Hepatocyte (in vitro differentiated cells): ENCODE data around the gene LHFPL2.

ENCODE experiments used
- CTCF ChIP-seq: fragments of 200-600 bp; sonication (generic); IDR thresholded peaks from 2 replicates; pipeline ENCODE4 v1.5.1; 2016; ENCODE audit warnings: antibody characterized with exemption, mild to moderate bottlenecking; ENCODE audit not compliant: poor library complexity
- EZH2 ChIP-seq: fragments of 200-600 bp; sonication (generic); IDR thresholded peaks from 2 replicates; pipeline ENCODE4 v1.6.1; 2016; ENCODE audit warnings: antibody characterized with exemption, mild to moderate bottlenecking, borderline replicate concordance

DNA sequence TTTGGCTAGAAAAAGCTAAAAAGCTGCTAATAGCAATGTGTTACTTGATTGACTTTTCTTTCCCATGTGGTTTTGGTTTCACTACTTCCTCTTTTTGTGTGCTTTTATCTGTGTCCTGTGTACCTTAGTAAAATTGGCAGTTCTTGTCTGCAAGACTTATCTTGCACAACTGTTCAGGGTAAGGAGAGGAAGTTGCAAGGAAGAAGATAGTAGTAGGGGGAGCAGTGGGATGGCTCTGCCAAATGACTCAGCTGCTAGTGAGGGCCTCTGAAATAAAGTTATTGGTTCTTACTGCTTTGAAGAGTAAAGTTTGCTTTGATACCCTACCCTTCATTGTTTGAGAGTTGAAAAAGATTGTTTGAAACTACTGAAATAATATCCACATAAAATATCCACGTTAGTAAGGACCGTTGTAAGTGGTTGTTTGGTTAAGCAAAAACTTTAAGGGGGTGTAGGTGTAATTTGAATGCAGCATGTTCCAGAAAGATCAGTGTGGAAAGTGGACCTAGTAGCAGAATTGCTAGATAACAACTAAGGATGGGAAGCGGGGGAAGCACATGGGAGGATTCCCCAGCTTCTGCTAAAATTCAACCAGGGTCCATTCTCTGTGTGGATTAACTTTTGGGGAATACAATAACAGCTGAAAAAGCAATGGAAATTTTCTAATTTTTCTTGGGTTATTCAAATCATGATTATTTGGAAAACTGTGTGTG lies 164.6 kb downstream of the LHFPL2 start:
- TF ChIP-seq CTCF (no peak), EZH2 (no peak)
